NCI-H82 treated with DMSO at 0.1 percent for 48 hours (cell line): ENCODE results near the gene CCDC92.
"Not testable (repeated sequence)": the region's sequence is repeated elsewhere in the genome, so short reads cannot be mapped to it uniquely, and the experiment has no call there.

Experiments
- DNase-seq: peaks from one replicate; lab custom pipeline; 2025; ENCODE audit not compliant: unreplicated experiment; lab: John Stamatoyannopoulos, UW

The CCDC92 gene

DNA sequence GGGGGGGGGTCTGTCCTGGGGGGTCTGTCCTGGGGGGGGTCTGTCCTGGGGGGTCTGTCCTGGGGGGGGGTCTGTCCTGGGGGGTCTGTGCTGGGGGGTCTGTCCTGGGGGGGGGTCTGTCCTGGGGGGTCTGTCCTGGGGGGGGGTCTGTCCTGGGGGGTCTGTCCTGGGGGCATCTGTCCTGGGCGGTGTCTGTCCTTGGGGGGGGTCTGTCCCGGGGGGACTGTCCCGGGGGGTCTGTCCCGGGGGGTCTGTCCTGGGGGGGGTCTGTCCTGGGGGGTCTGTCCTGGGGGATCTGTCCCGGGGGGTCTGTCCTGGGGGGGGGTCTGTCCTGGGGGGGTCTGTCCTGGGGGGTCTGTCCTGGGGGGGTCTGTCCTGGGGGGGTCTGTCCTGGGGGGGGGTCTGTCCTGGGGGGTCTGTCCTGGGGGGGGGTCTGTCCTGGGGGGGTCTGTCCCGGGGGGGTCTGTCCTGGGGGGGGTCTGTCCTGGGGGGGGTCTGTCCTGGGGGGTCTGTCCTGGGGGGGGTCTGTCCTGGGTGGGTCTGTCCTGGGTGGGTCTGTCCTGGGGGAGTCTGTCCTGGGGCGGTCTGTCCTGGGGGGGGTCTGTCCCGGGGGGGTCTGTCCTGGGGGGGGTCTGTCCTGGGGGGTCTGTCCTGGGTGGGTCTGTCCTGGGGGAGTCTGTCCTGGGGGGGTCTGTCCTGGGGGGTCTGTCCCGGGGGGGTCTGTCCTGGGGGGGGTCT lies 60.8 kb downstream of the CCDC92 start:
- DNase-seq, result not testable (repeated sequence)

DNA sequence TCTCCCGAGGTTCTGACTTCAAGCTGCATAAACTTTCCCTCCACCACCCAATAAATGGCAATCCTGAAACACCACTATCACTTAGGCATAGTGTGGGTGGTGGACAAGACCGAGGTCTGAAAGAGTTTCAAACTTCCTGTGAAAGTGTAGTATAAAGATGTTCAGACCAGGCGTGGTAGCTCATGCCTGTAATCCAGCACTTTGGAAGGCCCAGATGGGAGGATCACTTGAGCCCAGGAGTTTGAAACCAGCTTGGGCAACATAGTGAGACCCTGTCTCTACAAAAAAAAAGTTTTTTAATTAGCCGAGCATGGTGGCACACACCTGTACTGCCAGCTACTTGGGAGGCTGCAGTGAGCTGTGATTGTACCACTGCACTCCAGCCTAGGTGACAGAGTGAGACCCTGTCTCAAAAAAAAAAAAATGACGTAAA lies 61.9 kb downstream of the CCDC92 start:
- DNase-seq, result no peak

DNA sequence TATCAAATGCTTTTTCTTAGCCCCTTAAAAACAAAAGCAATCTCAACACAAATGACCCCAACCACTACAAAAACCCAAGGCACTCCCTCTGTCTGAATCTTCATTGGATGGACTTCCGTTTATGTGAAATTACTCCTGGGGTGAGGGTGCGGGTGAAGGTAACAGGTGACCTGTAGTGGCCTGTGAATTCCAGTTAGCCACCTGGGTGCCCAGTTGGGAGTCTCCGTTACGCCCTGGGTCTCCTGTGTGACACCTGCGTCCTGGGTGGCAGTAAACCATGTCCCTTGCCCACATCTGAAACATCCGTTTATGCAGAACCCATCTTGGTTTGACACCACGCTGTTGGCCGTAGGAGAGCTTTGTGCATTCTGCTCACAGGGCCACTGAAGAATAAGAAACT lies 62.6 kb downstream of the CCDC92 start:
- DNase-seq, result no peak

DNA sequence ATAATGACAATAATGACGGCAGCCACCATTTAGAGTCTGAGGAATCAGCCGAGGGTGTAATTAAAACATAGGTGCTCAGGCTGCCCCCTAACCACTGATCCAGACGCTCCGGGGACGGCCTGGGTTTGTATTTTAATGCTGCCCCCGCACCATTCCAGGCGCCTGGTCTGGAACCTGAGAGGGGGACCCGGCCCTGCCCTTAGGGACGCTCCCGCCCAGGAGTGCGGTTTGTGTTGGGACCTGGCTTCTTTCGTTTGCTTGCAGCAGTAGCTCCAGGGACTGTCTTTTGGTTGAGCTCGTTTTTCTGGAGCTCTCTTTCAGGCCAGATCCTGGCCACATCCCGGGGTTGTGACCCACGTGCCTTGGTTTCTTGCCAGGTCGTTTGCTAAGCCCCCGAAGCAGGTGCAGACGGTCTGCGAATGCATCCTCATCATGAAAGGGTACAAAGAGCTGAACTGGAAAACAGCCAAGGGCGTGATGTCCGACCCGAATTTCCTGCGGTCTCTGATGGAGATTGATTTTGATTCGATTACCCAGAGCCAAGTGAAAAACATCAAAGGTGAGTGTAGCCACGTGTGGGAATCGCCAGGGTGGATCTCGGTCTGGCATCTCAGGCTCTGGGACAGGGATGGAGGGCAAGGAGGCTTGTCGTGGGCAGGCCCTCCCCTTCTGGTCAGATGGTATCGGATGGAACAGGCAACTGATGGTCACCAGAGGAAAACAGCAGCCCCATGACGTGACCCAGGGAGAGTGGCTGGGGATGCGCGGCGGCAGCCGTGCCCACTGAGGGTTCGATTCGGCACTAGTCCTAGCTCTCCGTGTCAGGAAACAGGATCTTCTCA lies 63.5 kb downstream of the CCDC92 start:
- DNase-seq, result no peak

DNA sequence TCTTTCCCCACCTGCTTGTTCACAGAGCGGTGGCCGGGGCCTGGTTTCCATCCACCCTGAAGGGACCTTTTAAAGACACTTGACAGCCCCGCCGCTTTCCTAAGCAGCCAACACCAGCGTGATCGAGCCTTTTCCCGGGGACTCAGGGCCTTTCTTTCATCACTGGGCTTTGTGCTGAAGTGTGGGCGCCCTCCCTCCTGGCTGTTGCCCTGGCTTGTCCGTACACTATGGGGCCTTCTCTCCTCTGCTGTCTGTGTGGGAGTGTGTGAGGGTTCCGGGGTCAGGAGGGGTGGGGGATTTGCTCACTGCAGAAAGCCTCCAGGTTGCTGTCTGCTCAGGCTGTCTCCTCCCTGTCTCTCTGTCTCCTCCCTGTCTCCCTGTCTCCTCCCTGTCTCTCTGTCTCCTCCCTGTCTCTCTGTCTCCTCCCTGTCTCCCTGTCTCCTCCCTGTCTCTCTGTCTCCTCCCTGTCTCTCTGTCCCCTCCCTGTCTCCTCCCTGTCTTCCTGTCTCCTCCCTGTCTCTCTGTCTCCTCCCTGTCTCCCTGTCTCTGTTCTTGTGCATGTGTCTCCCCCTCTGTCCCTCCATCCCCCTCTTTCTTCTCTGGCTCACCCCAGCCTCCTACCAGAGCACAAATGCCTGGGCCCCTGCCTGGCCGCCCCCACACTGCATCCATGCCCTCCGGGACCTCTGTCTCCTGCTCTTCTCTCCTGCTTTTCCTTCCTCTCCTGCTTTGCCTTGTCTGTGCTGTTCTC lies 64.7 kb downstream of the CCDC92 start:
- DNase-seq, result no peak

DNA sequence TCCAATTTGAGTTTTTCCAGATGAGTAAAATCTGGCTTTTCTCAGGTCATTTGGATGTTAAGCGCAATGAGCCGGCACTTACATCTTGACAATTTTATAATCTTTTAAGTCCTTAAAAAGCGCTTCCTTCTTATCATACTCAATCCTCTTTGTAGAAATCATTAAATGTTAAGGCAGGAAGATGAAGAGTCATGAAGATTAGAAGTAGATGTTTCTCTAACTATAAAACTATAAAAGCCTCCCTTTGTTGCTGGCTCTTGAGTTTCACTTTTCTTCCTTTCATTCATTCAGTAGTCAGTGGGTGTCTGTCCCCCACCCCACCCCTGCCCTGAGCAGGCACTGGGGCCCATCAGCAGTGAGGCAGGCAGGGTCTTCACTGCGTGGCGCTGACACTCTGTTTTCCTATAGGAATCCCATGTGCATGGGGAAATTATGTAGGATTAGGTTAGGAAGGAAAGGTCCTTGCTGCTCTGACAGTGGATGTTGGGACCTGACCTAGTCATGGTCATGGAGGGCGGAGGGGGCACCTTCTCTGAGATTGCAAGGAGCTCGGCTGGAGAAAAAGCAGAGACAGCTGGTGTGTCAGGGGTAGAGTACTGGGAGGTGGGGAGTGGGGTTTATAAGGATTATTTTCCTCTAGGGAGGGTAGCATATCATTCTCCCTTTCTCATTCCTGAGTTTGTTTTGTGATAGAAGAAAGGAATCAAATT lies 65.8 kb downstream of the CCDC92 start:
- DNase-seq, result peak; percentile 75

DNA sequence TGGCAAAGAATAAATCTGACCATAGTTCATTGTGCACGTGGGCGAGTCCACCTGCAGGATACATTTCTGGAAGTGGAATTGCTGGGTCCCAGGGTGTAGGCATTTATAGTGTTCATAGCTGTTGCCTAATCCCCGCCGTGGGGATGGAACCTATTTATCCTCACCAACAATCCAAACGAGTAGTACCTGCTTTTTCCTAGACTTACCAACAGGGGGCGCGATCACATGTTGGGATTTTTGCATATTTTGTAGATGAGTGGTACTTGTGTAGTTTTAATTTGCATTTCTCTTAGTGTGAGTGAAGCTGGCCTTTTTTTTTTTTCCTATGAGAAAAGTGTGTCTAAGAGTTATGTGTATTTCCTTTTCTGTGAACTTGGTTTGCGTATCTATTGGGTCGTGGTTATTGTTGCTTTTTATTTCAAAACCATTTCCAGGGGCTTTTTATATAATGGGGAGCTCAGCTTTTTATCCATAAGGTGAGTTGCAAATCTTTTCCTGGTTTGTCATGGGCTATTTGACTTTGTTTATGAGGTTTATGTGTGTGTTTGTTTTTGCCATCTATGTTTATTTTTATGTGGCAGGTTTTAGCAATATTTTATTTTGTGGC lies 67.2 kb downstream of the CCDC92 start:
- DNase-seq, result peak; percentile 44

DNA sequence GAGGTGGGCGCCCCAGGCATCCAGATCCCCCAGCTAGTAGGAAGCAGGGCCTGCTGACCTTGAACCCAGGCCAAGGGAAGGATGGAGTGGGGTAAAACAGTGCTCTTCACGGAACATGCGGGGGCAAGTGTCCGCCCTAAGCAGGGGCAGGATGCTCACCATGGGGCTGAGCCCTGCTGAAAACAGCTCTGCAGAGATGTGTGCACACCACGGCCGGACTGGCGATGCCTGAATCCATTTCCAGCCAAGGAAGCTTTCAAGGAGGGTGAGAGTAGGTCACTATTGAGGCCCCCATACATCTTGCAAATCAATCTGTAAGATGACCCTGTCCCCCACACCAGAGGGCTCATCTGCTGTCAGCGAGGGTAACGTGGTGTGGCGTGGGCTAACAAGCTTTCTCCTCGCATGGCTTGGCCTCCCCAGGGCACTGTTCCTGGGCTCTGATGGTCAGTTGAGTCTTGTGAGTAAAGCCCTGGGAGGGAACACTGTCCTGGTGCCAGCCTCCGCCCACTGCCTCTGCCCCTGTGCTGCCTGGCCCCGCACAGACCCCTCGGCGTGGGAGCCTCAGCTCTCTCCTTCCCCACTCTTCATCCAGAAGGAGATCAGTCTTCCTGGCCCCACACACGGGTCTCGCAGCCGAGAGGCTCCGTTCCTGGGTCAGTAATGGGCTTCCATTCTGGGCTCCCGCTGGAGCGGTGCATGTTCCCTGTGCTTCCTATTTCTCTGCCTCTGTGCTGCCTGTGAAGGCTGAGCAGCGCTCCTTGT lies 69.1 kb downstream of the CCDC92 start:
- no peak for DNase-seq

DNA sequence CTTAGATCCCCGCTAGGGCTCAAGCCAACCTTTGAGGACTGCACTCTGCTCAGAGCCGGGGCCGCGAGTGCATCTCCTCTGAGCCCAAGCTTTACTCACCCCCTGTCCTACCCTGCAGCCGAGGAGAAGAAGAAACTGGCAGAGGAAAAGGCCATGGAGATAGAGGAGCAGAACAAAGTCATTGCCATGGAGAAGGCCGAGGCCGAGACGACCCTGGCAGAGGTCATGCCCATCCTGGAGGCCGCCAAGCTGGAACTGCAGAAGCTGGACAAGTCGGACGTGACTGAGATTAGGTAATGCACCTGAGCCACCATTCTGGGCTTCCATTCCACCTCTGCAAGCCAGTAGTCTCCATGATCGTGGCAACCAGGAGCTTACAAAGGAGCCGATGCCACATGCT lies 69.8 kb downstream of the CCDC92 start:
- no peak for DNase-seq

DNA sequence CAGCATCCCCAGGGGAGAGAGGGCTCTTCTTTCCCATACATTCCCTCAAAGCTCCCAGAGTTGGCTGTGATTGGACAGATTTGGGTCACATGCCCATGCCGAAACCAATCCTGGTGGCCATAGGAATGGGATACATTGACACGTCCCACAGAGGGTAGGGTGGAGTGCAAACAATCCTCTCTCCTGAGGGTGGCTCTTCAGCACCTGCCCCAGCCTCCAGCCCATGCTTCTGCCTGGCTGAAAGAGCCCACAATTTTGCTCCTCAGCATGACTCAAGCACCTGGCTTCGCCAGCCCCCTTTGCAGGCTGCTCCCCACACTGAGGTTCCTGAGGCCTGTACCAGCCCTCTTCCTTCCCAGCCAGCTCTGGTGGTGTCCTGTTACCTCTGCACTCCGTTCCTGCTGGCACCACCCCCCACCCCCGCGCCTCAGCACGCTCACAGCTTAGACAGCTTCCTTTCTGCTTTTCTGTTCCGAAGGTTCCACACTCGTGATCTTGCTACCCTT lies 71.7 kb downstream of the CCDC92 start:
- no peak for DNase-seq

DNA sequence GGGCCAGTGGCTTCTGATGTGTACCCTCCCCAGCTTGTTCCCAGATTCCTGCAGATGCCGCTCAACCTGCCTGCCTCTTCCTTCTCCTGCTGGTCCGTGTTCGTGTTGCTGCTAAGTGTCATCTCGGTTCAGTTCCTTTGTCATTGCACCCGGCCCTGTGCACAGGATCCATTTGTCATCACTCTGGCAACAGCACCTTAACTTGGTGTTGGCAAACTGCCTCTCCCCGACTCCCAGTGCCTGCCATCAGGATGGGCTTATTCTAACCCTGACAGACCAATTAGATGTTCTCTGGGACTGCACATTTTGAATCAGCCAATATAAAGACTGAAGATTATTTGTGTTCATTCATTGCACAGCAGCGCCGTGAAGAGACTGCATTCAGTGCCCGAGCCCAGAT lies 73.3 kb downstream of the CCDC92 start:
- no peak for DNase-seq

DNA sequence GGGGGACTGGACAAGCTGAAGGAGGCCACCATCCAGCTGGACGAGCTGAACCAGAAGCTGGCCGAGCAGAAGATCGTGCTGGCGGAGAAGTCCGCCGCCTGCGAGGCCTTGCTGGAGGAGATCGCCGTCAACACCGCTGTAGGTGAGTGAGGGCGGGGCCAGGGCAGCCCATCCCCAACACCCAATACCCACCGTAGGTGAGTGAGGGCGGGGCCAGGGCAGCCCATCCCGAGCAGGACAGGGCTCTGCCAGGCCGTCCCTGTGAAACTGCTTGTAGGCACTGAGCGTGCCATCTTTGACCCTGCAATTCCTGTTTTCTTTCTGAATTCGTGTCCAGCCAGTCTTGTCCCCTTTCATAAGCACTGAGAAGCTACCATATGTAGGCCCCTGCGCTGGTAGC lies 74.0 kb downstream of the CCDC92 start:
- DNase-seq, result no peak

DNA sequence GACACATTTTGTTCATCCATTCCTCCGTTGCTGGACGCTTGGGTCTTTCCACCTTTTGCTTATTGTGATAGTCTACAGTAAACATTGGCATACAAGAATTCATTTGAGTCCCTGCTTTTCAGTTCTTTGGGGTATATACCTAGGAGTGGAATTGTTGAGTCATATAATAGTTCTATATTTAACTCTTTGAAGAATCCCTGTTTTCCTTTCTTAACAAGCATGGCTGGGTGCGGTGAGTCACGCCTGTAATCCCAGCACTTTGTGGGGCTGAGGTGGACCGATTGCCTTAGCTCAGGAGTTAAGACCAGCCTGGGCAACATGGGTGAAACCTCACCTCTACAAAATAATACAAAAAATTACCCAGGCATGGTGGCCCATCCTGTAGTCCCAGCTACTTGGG lies 75.4 kb downstream of the CCDC92 start:
- no peak for DNase-seq

DNA sequence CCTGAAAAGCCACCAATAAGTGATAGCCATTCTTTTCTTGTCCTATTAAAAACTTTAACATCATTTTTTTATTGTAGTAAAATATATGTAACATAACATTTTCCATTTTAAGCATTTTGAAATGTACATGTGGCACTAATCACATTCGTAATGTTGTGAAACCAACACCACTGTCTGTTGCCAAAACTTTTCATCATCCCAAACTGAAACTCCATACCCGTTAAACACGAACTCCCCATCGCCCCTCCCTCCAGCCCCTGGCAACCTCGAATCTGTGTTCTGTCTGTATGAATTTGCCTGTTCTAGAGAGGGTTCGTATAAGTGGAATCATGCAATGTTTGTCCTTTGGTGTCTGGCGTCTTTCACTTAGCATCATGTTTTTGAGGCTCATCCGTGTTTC lies 75.9 kb downstream of the CCDC92 start:
- DNase-seq, result no peak

DNA sequence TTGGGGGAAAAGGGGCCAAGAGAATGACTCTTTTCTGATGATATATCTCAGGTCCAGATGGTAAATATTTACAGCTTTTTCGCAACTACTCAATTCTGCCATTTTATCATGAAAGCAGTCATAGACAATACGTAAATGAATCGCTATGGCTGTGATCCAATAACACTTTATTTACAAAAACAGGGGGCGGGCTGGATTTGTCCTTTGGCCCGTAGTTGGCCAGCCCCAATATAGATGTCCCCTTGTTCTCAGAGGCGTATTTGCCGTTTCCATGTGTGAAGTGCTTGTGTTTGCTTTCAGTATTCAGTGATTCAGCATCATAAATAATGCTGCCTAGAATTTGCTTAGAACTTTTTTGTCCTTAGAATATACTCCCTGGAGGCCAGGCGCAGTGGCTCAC lies 77.2 kb downstream of the CCDC92 start:
- DNase-seq, result no peak

DNA sequence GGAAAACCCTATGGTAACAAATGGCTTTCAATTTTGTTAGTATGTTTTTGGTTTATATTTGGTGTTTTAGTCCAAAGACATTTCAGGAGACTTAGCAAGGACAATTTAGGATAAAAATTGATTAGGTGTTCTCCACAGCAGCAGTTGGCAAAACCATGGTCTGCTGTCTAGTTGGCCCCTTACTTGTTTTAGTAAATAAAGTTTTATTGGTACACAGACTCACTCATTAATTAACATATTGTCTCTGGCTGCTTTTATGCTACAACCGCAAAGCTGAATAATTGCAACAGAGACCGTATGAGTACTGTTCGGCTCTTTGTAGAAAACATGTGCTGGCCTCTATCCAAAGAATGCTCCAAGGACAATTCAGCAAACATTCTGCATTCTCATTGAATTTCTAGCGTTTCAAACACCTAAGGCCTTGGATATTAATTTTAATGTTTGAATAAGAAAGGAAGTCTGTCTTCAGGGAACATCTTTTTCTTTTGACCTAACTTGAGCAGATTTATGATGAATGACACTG lies 77.7 kb downstream of the CCDC92 start:
- DNase-seq, result no peak

DNA sequence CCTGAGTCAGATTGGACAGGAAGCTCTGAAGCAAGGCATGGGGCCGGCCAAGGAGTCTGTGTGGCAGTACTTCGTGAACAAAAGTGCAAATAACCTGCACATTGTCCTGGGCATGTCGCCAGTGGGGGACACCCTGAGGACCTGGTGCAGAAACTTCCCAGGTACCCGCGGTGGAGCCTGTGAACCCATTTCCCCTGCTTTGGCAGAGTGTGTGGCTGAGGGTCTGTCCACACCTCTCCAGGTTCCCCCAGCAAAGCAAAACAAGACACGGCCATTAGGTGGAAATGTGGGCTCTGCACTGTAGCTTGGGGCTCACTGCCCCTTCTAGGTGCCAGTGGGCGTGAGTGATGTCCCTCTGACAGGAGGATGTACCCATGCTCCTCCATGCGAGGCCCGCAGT lies 79.4 kb downstream of the CCDC92 start:
- no peak for DNase-seq

DNA sequence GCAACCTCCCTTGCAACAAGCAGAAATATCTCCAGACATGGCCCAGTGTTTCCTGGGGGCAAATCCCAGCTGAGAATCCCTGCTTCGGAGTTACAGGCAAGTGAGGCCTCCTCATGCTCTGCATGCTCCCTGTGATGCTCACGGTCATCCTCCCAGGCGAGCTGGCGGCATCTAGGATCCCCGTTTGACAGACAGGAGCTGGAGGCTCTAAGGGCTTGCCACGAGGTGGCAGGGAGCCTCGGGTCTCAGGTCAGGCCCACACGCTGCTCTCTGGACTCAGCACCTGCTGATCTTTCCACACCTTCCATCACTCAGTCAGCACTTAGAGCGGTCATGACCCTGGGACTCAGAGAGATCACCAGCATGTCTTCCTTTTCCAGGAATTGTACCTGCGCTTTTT lies 79.8 kb downstream of the CCDC92 start:
- DNase-seq, result no peak

DNA sequence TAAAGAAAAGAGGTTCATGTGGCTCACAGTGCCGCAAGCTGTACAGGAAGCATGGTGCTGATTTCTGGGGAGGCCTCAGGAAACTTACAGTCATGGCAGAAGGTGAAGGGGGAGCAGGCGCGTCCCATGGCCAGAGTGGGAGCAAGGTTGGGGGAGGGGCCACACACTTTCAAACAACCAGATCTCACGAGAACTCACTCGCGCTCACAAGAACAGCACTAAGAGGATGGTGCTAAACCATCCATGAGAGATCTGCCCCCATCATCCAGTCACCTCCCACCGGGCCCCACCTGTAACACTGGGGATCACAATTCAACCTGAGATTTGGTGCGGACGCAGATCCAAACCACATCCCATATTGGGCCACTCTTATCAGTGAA lies 80.5 kb downstream of the CCDC92 start:
- no peak for DNase-seq
